GM12878 (cell line): ENCODE measurements around the gene TMPRSS2. TPM values are rescaled to one million over a fixed set of nuclear protein-coding genes. Genes with fewer than 3 reads are reported as not detected.
A peak's percentile ranks its signal among the peaks of the same experiment; 100 is the strongest.

Source experiments
- ATAC-seq: fragments of 200-7000 bp; cut with Tn5 transposase; 3 replicates; pipeline ENCODE4 v1.9.1; 2020; ENCODE audit warnings: mild to moderate bottlenecking, moderate library complexity
- BruUV-seq: library from RNA; stranded (reverse); fragments of 400-500 nt; replicated peaks from 2 replicates; lab custom pipeline; 2021; lab: Mats Ljungman, UMichigan
- CTCF ChIA-PET: fragments of 300-600 bp; sonication (Branson Sonifier 250); formaldehyde crosslinking; extraction: SDS; loops from one replicate; lab custom pipeline; 2021; ENCODE audit warnings: inconsistent platforms; lab: Yijun Ruan, JAX
- POLR2A ChIA-PET: fragments of 350-600 bp; formaldehyde crosslinking; extraction: SDS; loops from one replicate; lab custom pipeline; 2021; ENCODE audit warnings: inconsistent platforms; lab: Charles Lee
- RAD21 ChIA-PET: fragments of 300-600 bp; sonication (Branson Sonifier 250); formaldehyde crosslinking; loops from one replicate; lab custom pipeline; 2023; ENCODE audit warnings: antibody characterized with exemption; ENCODE audit not compliant: unreplicated experiment; lab: Charles Lee
- SMC1A ChIA-PET: fragments of 300-600 bp; sonication (Branson Sonifier 250); formaldehyde crosslinking; loops from one replicate; lab custom pipeline; 2023; ENCODE audit not compliant: unreplicated experiment, uncharacterized antibody; lab: Charles Lee
- DNase-seq: peaks from one replicate; pipeline ENCODE4 v3.0.0-alpha.2; 2011; ENCODE audit warnings: low read depth, low spot score
- FAIRE-seq: peaks from 3 replicates; lab custom pipeline; 2011; peaks lifted over from hg19 to GRCh38; lab: Jason Lieb, UNC
- H2AFZ ChIP-seq: 2 replicates; pipeline ENCODE4 v1.6.0; 2011; ENCODE audit warnings: low read depth, low read length, control low read depth; ENCODE audit not compliant: control insufficient read depth
- H3K27ac ChIP-seq: 2 replicates; pipeline ENCODE4 v1.5.1; 2011; ENCODE audit warnings: control low read depth; ENCODE audit not compliant: control insufficient read depth, insufficient read depth
- H3K27me3 ChIP-seq, 2 experiments: replicated peaks in 1 of 2; 2 replicates each; pipeline versions ENCODE4 v1.6.0 to v1.6.1; 2011; ENCODE audit warnings: low read length in 1 of 2; ENCODE audit not compliant: control insufficient read depth in 2 of 2, insufficient read depth in 2 of 2
- H3K36me3 ChIP-seq, 2 experiments: 2 replicates each; pipeline ENCODE4 v1.5.1; 2011; ENCODE audit warnings: low read length in 1 of 2; ENCODE audit not compliant: control insufficient read depth in 2 of 2, insufficient read depth in 2 of 2
- H3K4me1 ChIP-seq: 2 replicates; pipeline ENCODE4 v1.6.1; 2011; ENCODE audit warnings: mild to moderate bottlenecking, low read length, moderate library complexity, mixed read lengths; ENCODE audit not compliant: control insufficient read depth, insufficient read depth
- H3K4me2 ChIP-seq: 2 replicates; pipeline ENCODE4 v1.6.0; 2011; ENCODE audit warnings: control low read depth; ENCODE audit not compliant: control insufficient read depth, insufficient read depth
- H3K4me3 ChIP-seq: fragments of 200-600 bp; sonication (generic); 2 replicates; pipeline ENCODE4 v1.5.1; 2016
- H3K79me2 ChIP-seq: 2 replicates; pipeline ENCODE4 v1.6.0; 2011; ENCODE audit warnings: low read length; ENCODE audit not compliant: control insufficient read depth, insufficient read depth
- H3K9ac ChIP-seq: 2 replicates; pipeline ENCODE4 v1.8.0; 2011; ENCODE audit warnings: low read length, control low read depth, mixed read lengths; ENCODE audit not compliant: control insufficient read depth, insufficient read depth
- H3K9me3 ChIP-seq: replicated peaks from 3 replicates; pipeline ENCODE4 v1.5.1; 2011; ENCODE audit warnings: mild to moderate bottlenecking, low read length; ENCODE audit not compliant: control insufficient read depth, insufficient read depth
- H4K20me1 ChIP-seq: 2 replicates; pipeline ENCODE4 v1.6.0; 2011; ENCODE audit not compliant: control insufficient read depth, insufficient read depth
- EED ChIP-seq: sonication (generic); IDR thresholded peaks from 2 replicates; pipeline ENCODE4 v1.6.1; 2016; ENCODE audit warnings: antibody characterized with exemption, low read depth
- FOXK2 ChIP-seq: fragments of 450-650 bp; IDR thresholded peaks from 2 replicates; pipeline ENCODE4 v1.6.1; 2017; ENCODE audit warnings: mild to moderate bottlenecking, moderate library complexity
- HDAC6 ChIP-seq: fragments of 200-600 bp; sonication (generic); IDR thresholded peaks from one replicate; pipeline ENCODE4 v1.8.0; 2017; ENCODE audit warnings: antibody characterized with exemption; ENCODE audit not compliant: unreplicated experiment
- MTA3 ChIP-seq: IDR thresholded peaks from 2 replicates; pipeline ENCODE4 v1.6.1; 2012; ENCODE audit warnings: low read length, inconsistent platforms, borderline replicate concordance
- PAX5 ChIP-seq: IDR thresholded peaks from 2 replicates; pipeline ENCODE4 v1.6.1; 2011; ENCODE audit warnings: low read depth, low read length, borderline replicate concordance
- POU2F2 ChIP-seq: IDR thresholded peaks from 3 replicates; pipeline ENCODE4 v1.6.1; 2011; ENCODE audit warnings: low read depth, mild to moderate bottlenecking, low read length, borderline replicate concordance
- RFX5 ChIP-seq: IDR thresholded peaks from 2 replicates; pipeline ENCODE4 v1.6.1; 2011; ENCODE audit warnings: low read depth, low read length, improper control_type of control experiment
- RUNX3 ChIP-seq: IDR thresholded peaks from 2 replicates; pipeline ENCODE4 v1.6.1; 2012; ENCODE audit warnings: low read length, inconsistent platforms
- SMAD1 ChIP-seq: fragments of 450-650 bp; IDR thresholded peaks from 2 replicates; pipeline ENCODE4 v1.6.1; 2018; ENCODE audit warnings: mild to moderate bottlenecking, low read depth; ENCODE audit not compliant: partially characterized antibody
- SMARCA5 ChIP-seq: fragments of 450-650 bp; IDR thresholded peaks from 2 replicates; pipeline ENCODE4 v1.6.1; 2017; ENCODE audit warnings: mild to moderate bottlenecking
- SMC3 ChIP-seq: IDR thresholded peaks from 2 replicates; pipeline ENCODE4 v1.6.1; 2011; ENCODE audit warnings: low read length, improper control_type of control experiment, borderline replicate concordance
- ZNF217 ChIP-seq: fragments of 450-650 bp; IDR thresholded peaks from 2 replicates; pipeline ENCODE4 v1.6.1; 2017; ENCODE audit warnings: antibody characterized with exemption, mild to moderate bottlenecking
- ZNF24 ChIP-seq: fragments of 450-650 bp; IDR thresholded peaks from 2 replicates; pipeline ENCODE4 v1.6.1; 2017; ENCODE audit warnings: antibody characterized with exemption, mild to moderate bottlenecking
- WGBS: methylation state at CpG from one replicate; pipeline ENCODE4 v1.1.6; 2016; ENCODE audit warnings: low lambda C conversion rate; ENCODE audit not compliant: insufficient replicate concordance, insufficient coverage; ENCODE audit errors: missing lambda C conversion rate; 5-methylcytosine and 5-hydroxymethylcytosine counted together
- in situ Hi-C: fragments of 300-500 bp; cut with MboI; formaldehyde crosslinking; loops from 9 replicates; pipeline ENCODE4 v1.14.3; 2018; ENCODE audit warnings: mixed read lengths
- intact Hi-C: fragments of 100-400 bp; cut with micrococcal nuclease; formaldehyde crosslinking; loops from one replicate; pipeline ENCODE4 v1.14.2; 2022; ENCODE audit not compliant: unreplicated experiment
- polyA plus RNA-seq, 11 experiments: library from polyadenylated mRNA; depleted of rRNA in 4 of 11; unstranded in 6 of 11; stranded (reverse) in 5 of 11; fragments of >200 nt; fragmentation: Nextera tagmentation in 4 of 11; fragmentation: Illumina TruSeq in 1 of 11; extraction: Ambion mirVana in 4 of 11; extraction: Trizol in 1 of 11; gene quantifications; 1 replicate in 1 of 11; 2 replicates in 10 of 11; pipeline versions ENCODE4 v1.2.1 to v1.2.3, GENCODE V29; 2011 to 2016; ENCODE audit warnings: inconsistent platforms in 2 of 11, missing spikeins in 2 of 11, low read depth in 1 of 11
- total RNA-seq, 4 experiments: library from RNA; depleted of rRNA in 3 of 4; stranded (reverse); fragments of >200 nt in 3 of 4; fragmentation: Illumina TruSeq in 1 of 4; extraction: Trizol in 1 of 4; gene quantifications; 2 replicates each; pipeline versions ENCODE4 v1.2.1 to v1.2.3, GENCODE V29; 2013 to 2021
- TF ChIP-seq, protein P1 (sequence below): fragments of 450-650 bp; IDR thresholded peaks from 2 replicates; pipeline ENCODE4 v1.6.1; 2016; ENCODE audit warnings: mild to moderate bottlenecking
- TF ChIP-seq, protein P2 (sequence below): IDR thresholded peaks from 2 replicates; pipeline ENCODE4 v1.6.1; 2011; ENCODE audit warnings: mild to moderate bottlenecking, low read depth, low read length, moderate library complexity; ENCODE audit not compliant: insufficient replicate concordance

Gene TMPRSS2
- total and polyA plus RNA-seq, 10 of the 15 experiments (the other 5 are each of a cell fraction or from before 2014, with no cell fraction given) = 0.19 to 0.26 TPM; not detected in 8

GRCh38 chr21:41475714-41476420 is 32.1 kb downstream of the TMPRSS2 start:
- 44% methylated on average over 13 of the region's 15 CpGs for WGBS
- Histone ChIP-seq H3K27me3 (no peaks in the 10 kb centered on the region), H4K20me1 (no peaks in the 10 kb centered on the region; the same call in 1 of the 2 replicates), H3K9ac (no peak overlapping the region), H2AFZ (no peak overlapping the region), H3K79me2 (no peaks in the 10 kb centered on the region), H3K9me3 (no peaks in the 10 kb centered on the region), H3K4me3 (no peak overlapping the region), H3K27ac (no peak overlapping the region), H3K36me3 (no peaks in the 10 kb centered on the region), H3K4me1 (0 out of 2 replicates have a peak, but pooled peaks cover 3% of the 10 kb centered on the region), H3K4me2 (no peak overlapping the region)
- ChIA-PET SMC1A (interaction anchor here (1.1 kb wide), 1 partner anchor 192 kb away, joined by 3 read pairs; no protein-coding TSS in a partner anchor), RAD21 (interaction anchor here (0.8 kb wide), 1 partner anchor 193 kb away, joined by 3 read pairs; no protein-coding TSS in a partner anchor), CTCF (no interaction called here), POLR2A (no interaction called here)
- in situ Hi-C loops = no loop called here
- ATAC-seq (peak; percentile 40), FAIRE-seq (no peak), DNase-seq (no peak)
- no TSS peak for BruUV-seq
- intact Hi-C loops = no loop called here
- no peak for TF ChIP-seq RFX5
- TF ChIP-seq RUNX3 = no peak
- TF ChIP-seq MTA3 = no peak

DNA sequence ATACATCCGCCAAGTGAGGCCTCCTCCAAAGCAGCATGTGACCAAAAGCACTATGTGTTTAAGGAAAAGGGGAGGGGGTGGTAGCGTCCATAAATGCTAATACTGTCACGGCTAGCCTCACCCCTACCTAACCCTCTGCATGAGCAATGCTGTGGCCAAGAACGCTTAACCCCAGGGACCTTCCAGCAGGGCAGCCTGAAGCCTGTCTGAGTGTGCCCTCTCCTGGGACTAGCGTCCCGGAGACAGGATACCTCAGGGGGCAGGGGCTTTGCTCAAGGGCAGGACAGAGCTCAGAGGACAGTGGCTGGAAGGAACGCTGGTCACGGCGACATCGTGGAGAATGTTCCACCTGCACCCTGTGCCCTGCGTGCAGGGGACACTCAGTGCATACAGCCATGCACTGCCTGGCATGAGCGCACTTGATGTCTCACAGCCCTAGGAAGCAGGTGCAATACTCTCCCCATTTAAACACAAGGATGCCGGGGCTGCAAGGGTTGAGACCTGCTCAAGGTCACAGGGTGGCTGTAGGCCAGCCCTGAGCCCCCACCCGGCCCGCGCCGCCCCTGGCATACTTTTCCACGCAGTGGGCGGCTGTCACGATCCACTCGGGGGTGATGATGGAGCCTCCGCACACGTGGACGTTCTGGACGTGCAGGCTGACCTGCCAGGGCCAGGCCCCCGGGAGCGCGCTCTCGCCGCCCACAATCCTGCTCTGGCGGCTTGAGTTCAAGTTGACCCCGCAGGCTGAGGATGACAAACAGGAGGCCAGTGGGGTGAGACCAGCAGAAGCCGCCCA is 35.0 kb downstream of the TMPRSS2 start:
- no peak overlapping the region for H3K4me3 ChIP-seq
- POLR2A ChIA-PET = no interaction called here
- BruUV-seq = no TSS peak
- no peaks in the 10 kb centered on the region; a peak in 2 of 4 replicates for H3K27me3 ChIP-seq
- no peak overlapping the region for H2AFZ ChIP-seq
- no peaks in the 10 kb centered on the region; the same call in 1 of the 2 replicates for H4K20me1 ChIP-seq
- no peaks in the 10 kb centered on the region for H3K9me3 ChIP-seq
- FAIRE-seq = no peak
- RAD21 ChIA-PET = no interaction called here
- no peak for DNase-seq
- no peaks in the 10 kb centered on the region for H3K36me3 ChIP-seq
- no peaks in the 10 kb centered on the region for H3K4me1 ChIP-seq
- no peak overlapping the region for H3K4me2 ChIP-seq
- H3K27ac ChIP-seq = no peak overlapping the region
- H3K9ac ChIP-seq = no peak overlapping the region
- intact Hi-C loops (no loop called here), in situ Hi-C loops (no loop called here)
- CTCF ChIA-PET = no interaction called here
- no peak for ATAC-seq
- SMC1A ChIA-PET = no interaction called here
- no peaks in the 10 kb centered on the region for H3K79me2 ChIP-seq
- 68% methylated on average over 32 of the region's 33 CpGs for WGBS
- TF ChIP-seq ZNF217 = no peak
- TF ChIP-seq SMAD1 = no peak
- no peak for TF ChIP-seq POU2F2
- TF ChIP-seq HDAC6 = no peak
- TF ChIP-seq FOXK2 = no peak
- TF ChIP-seq EED = no peak
- TF ChIP-seq SMARCA5 = no peak
- TF ChIP-seq, protein P1, sequence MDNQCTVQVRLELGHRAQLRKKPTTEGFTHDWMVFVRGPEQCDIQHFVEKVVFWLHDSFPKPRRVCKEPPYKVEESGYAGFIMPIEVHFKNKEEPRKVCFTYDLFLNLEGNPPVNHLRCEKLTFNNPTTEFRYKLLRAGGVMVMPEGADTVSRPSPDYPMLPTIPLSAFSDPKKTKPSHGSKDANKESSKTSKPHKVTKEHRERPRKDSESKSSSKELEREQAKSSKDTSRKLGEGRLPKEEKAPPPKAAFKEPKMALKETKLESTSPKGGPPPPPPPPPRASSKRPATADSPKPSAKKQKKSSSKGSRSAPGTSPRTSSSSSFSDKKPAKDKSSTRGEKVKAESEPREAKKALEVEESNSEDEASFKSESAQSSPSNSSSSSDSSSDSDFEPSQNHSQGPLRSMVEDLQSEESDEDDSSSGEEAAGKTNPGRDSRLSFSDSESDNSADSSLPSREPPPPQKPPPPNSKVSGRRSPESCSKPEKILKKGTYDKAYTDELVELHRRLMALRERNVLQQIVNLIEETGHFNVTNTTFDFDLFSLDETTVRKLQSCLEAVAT = no peak
- TF ChIP-seq SMC3 = no peak
- TF ChIP-seq PAX5 = no peak
- TF ChIP-seq, protein P2, sequence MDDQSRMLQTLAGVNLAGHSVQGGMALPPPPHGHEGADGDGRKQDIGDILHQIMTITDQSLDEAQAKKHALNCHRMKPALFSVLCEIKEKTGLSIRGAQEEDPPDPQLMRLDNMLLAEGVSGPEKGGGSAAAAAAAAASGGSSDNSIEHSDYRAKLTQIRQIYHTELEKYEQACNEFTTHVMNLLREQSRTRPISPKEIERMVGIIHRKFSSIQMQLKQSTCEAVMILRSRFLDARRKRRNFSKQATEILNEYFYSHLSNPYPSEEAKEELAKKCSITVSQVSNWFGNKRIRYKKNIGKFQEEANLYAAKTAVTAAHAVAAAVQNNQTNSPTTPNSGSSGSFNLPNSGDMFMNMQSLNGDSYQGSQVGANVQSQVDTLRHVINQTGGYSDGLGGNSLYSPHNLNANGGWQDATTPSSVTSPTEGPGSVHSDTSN = no peak
- no peak for TF ChIP-seq ZNF24
